ENCODE results near the gene TRPC4.

TRPC4 gene

GRCh38 chr13:37868691-37869505 lies 674 bp downstream of the TRPC4 start:
- H3K9me2 ChIP-seq (replicated peaks; ENCODE audit: low read depth, low read length) = no peaks in the 10 kb centered on the region
- TF ChIP-seq EZH2phosphoT487 (IDR thresholded peaks at IDR 0.05; ENCODE audit: borderline replicate concordance) (no peak), CTCF (conservative IDR thresholded peaks at IDR 0.05; ENCODE audit: low read length) (no peak)
- H4K20me1 ChIP-seq (ENCODE audit: insufficient read depth, low read length, poor library complexity, severe bottlenecking) = no peaks in the 10 kb centered on the region
- no peaks in the 10 kb centered on the region for H3K9me3 ChIP-seq (ENCODE audit: insufficient read depth, low read depth, low read length)
- no peak overlapping the region for H3K4me2 ChIP-seq (ENCODE audit: low read depth, low read length, poor library complexity, severe bottlenecking)
- no peak overlapping the region for H3K4me3 ChIP-seq (ENCODE audit: low read length, poor library complexity, severe bottlenecking)
- H2AFZ ChIP-seq (ENCODE audit: low read length) = no peak overlapping the region
- no peaks in the 10 kb centered on the region for H3K79me2 ChIP-seq (ENCODE audit: insufficient read depth, low read length)
- H3K27me3 ChIP-seq (ENCODE audit: insufficient read depth, low read length, poor library complexity, severe bottlenecking) = no peaks in the 10 kb centered on the region
- H3F3A ChIP-seq (ENCODE audit: low read depth) = no peaks in the 10 kb centered on the region
- H3K36me3 ChIP-seq (ENCODE audit: insufficient read depth, low read length) = no peaks in the 10 kb centered on the region
- H3K9ac ChIP-seq (ENCODE audit: low read depth, low read length, poor library complexity, severe bottlenecking) = no peak overlapping the region
- no peaks in the 10 kb centered on the region for H3K4me1 ChIP-seq (ENCODE audit: insufficient read depth, low read length, poor library complexity, severe bottlenecking)

GRCh38 chr13:37863708-37864107 lies 5.9 kb downstream of the TRPC4 start:
- no peak overlapping the region for H3K4me2 ChIP-seq (ENCODE audit: low read depth, low read length, poor library complexity, severe bottlenecking)
- no peaks in the 10 kb centered on the region for H3F3A ChIP-seq (ENCODE audit: low read depth)
- no peaks in the 10 kb centered on the region for H3K9me2 ChIP-seq (replicated peaks; ENCODE audit: low read depth, low read length)
- no peaks in the 10 kb centered on the region for H4K20me1 ChIP-seq (ENCODE audit: insufficient read depth, low read length, poor library complexity, severe bottlenecking)
- no peaks in the 10 kb centered on the region for H3K36me3 ChIP-seq (ENCODE audit: insufficient read depth, low read length)
- TF ChIP-seq CTCF (conservative IDR thresholded peaks at IDR 0.05; ENCODE audit: low read length) (no peak), EZH2phosphoT487 (IDR thresholded peaks at IDR 0.05; ENCODE audit: borderline replicate concordance) (no peak)
- H3K27me3 ChIP-seq (ENCODE audit: insufficient read depth, low read length, poor library complexity, severe bottlenecking) = no peaks in the 10 kb centered on the region
- H3K9ac ChIP-seq (ENCODE audit: low read depth, low read length, poor library complexity, severe bottlenecking) = no peak overlapping the region
- H3K4me1 ChIP-seq (ENCODE audit: insufficient read depth, low read length, poor library complexity, severe bottlenecking) = no peaks in the 10 kb centered on the region
- H2AFZ ChIP-seq (ENCODE audit: low read length) = no peak overlapping the region
- H3K9me3 ChIP-seq (ENCODE audit: insufficient read depth, low read depth, low read length) = no peaks in the 10 kb centered on the region
- H3K4me3 ChIP-seq (ENCODE audit: low read length, poor library complexity, severe bottlenecking) = no peak overlapping the region
- no peaks in the 10 kb centered on the region for H3K79me2 ChIP-seq (ENCODE audit: insufficient read depth, low read length)

GRCh38 chr13:37835392-37835791 lies 34.2 kb downstream of the TRPC4 start:
- H3K4me1 ChIP-seq (ENCODE audit: insufficient read depth, low read length, poor library complexity, severe bottlenecking) = no peaks in the 10 kb centered on the region
- no peak overlapping the region for H3K4me2 ChIP-seq (ENCODE audit: low read depth, low read length, poor library complexity, severe bottlenecking)
- no peaks in the 10 kb centered on the region for H3K9me3 ChIP-seq (ENCODE audit: insufficient read depth, low read depth, low read length)
- H3K9me2 ChIP-seq (replicated peaks; ENCODE audit: low read depth, low read length) = no peaks in the 10 kb centered on the region
- H4K20me1 ChIP-seq (ENCODE audit: insufficient read depth, low read length, poor library complexity, severe bottlenecking) = no peaks in the 10 kb centered on the region
- no peak overlapping the region for H3K9ac ChIP-seq (ENCODE audit: low read depth, low read length, poor library complexity, severe bottlenecking)
- H3K27me3 ChIP-seq (ENCODE audit: insufficient read depth, low read length, poor library complexity, severe bottlenecking) = no peaks in the 10 kb centered on the region
- no peaks in the 10 kb centered on the region for H3K79me2 ChIP-seq (ENCODE audit: insufficient read depth, low read length)
- no peaks in the 10 kb centered on the region for H3K36me3 ChIP-seq (ENCODE audit: insufficient read depth, low read length)
- no peak overlapping the region for H2AFZ ChIP-seq (ENCODE audit: low read length)
- H3K4me3 ChIP-seq (ENCODE audit: low read length, poor library complexity, severe bottlenecking) = no peak overlapping the region
- TF ChIP-seq CTCF (conservative IDR thresholded peaks at IDR 0.05; ENCODE audit: low read length) (no peak), EZH2phosphoT487 (IDR thresholded peaks at IDR 0.05; ENCODE audit: borderline replicate concordance) (no peak)
- H3F3A ChIP-seq (ENCODE audit: low read depth) = no peaks in the 10 kb centered on the region
